Measurements from ENCODE around the gene CPNE4. TPM values are rescaled to one million over a fixed set of nuclear protein-coding genes. Genes with fewer than 3 reads are reported as not detected.

Gene CPNE4
- total and polyA plus RNA-seq, 9 of the 15 experiments (the other 6 are each of a cell fraction or from before 2014, with no cell fraction given) = not detected

- TF ChIP-seq, protein P1, sequence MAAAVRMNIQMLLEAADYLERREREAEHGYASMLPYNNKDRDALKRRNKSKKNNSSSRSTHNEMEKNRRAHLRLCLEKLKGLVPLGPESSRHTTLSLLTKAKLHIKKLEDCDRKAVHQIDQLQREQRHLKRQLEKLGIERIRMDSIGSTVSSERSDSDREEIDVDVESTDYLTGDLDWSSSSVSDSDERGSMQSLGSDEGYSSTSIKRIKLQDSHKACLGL (CRISPR knock-in tag; IDR thresholded peaks at IDR 0.05; ENCODE audit: borderline replicate concordance, poor library complexity, severe bottlenecking) = no peak
- no peak for TF ChIP-seq ZNF311 (CRISPR knock-in tag; IDR thresholded peaks at IDR 0.05)
- TF ChIP-seq ZKSCAN3 (CRISPR knock-in tag; IDR thresholded peaks at IDR 0.05) = no peak
- TF ChIP-seq, protein P2, sequence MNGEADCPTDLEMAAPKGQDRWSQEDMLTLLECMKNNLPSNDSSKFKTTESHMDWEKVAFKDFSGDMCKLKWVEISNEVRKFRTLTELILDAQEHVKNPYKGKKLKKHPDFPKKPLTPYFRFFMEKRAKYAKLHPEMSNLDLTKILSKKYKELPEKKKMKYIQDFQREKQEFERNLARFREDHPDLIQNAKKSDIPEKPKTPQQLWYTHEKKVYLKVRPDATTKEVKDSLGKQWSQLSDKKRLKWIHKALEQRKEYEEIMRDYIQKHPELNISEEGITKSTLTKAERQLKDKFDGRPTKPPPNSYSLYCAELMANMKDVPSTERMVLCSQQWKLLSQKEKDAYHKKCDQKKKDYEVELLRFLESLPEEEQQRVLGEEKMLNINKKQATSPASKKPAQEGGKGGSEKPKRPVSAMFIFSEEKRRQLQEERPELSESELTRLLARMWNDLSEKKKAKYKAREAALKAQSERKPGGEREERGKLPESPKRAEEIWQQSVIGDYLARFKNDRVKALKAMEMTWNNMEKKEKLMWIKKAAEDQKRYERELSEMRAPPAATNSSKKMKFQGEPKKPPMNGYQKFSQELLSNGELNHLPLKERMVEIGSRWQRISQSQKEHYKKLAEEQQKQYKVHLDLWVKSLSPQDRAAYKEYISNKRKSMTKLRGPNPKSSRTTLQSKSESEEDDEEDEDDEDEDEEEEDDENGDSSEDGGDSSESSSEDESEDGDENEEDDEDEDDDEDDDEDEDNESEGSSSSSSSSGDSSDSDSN (IDR thresholded peaks at IDR 0.05; ENCODE audit: borderline replicate concordance in 1 of 2, low read depth in 2 of 2, low read length in 2 of 2) = no peak
Measured at GRCh38 chr3:131775650-131776049, 259.2 kb downstream of the CPNE4 start (continued).

GRCh38 chr3:131772269-131773026, 262.4 kb downstream of the CPNE4 start:
- ChIA-PET POLR2A (no interaction called here), CTCF (ENCODE audit: low intra/inter-chr PET ratio) (no interaction called here)
- no peak for ATAC-seq
- H3K9me1 ChIP-seq (ENCODE audit: control insufficient read depth, insufficient read depth, low read length) = no peaks in the 10 kb centered on the region
- H2AFZ ChIP-seq (ENCODE audit: low read depth, low read length) = no peak overlapping the region
- no peak overlapping the region for H3K4me2 ChIP-seq (ENCODE audit: insufficient read depth, low read length)
- H3K4me1 ChIP-seq (replicated peaks in 1 of 2; ENCODE audit: control insufficient read depth in 2 of 2, insufficient read depth in 2 of 2, low read length in 2 of 2) = no peaks in the 10 kb centered on the region
- no peak for DNase-seq (ENCODE audit: extremely low read depth in 1 of 4, low spot score in 3 of 4)
- no TSS peak for BruUV-seq (replicated peaks)
- no peaks in the 10 kb centered on the region for H3K36me3 ChIP-seq (ENCODE audit: control insufficient read depth, insufficient read depth, low read length)
- no peaks in the 10 kb centered on the region for H3K79me2 ChIP-seq (ENCODE audit: control insufficient read depth, insufficient read depth, low read length)
- H3K27ac ChIP-seq (ENCODE audit: extremely low read depth, low read depth, low read length) = no peak overlapping the region
- H3K9me3 ChIP-seq (replicated peaks; ENCODE audit: control insufficient read depth, insufficient read depth, low read depth, low read length) = no peaks in the 10 kb centered on the region
- H4K20me1 ChIP-seq (replicated peaks; ENCODE audit: control insufficient read depth, insufficient read depth, low read length) = no peaks in the 10 kb centered on the region
- TF ChIP-seq NFRKB (IDR thresholded peaks at IDR 0.05; ENCODE audit: low read depth) (no peak), MIER1 (IDR thresholded peaks at IDR 0.05; ENCODE audit: low read depth) (no peak), BCL6 (CRISPR knock-in tag; IDR thresholded peaks at IDR 0.05) (no peak), MYBL2 (IDR thresholded peaks at IDR 0.05; ENCODE audit: low read depth) (no peak), MYBL2 (CRISPR knock-in tag; IDR thresholded peaks at IDR 0.05; ENCODE audit: borderline replicate concordance) (no peak), ILK (tag; IDR thresholded peaks at IDR 0.05; ENCODE audit: borderline replicate concordance, low read depth) (no peak)
- TF ChIP-seq, protein P3, sequence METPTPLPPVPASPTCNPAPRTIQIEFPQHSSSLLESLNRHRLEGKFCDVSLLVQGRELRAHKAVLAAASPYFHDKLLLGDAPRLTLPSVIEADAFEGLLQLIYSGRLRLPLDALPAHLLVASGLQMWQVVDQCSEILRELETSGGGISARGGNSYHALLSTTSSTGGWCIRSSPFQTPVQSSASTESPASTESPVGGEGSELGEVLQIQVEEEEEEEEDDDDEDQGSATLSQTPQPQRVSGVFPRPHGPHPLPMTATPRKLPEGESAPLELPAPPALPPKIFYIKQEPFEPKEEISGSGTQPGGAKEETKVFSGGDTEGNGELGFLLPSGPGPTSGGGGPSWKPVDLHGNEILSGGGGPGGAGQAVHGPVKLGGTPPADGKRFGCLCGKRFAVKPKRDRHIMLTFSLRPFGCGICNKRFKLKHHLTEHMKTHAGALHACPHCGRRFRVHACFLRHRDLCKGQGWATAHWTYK (CRISPR knock-in tag; IDR thresholded peaks at IDR 0.05) = no peak
- no peaks in the 10 kb centered on the region for H3K27me3 ChIP-seq (ENCODE audit: control insufficient read depth in 2 of 2, insufficient read depth in 2 of 2, low read length in 2 of 2)
- intact Hi-C loops (cut with micrococcal nuclease) (no loop called here), in situ Hi-C loops (cut with MboI) (no loop called here)
- FAIRE-seq = no peak
- no peak overlapping the region for H3K4me3 ChIP-seq
- no peak overlapping the region for H3K9ac ChIP-seq (ENCODE audit: insufficient read depth in 1 of 2, low read depth in 2 of 2, low read length in 2 of 2)
- 4% methylated on average over 4 of the region's 4 CpGs for WGBS (ENCODE audit: insufficient coverage, low coverage, missing lambda C conversion rate)

Measured in K562 (cell line).